ENCODE data around the gene SZRD1.

Gene SZRD1

GRCh38 chr1:16385659-16386453 lies 18.8 kb downstream of the SZRD1 start:
- H3K4me3 ChIP-seq (ENCODE audit: low read length), result no peak overlapping the region
- 82% methylated on average over 9 of the region's 9 CpGs for WGBS
- no peak overlapping the region for H3K9ac ChIP-seq (ENCODE audit: low read depth, low read length)
- peaks cover 16% of the 10 kb centered on the region for H3K4me1 ChIP-seq (ENCODE audit: insufficient read depth, low read length)
- H3K27ac ChIP-seq (ENCODE audit: low read depth, low read length), result no peak overlapping the region
- H3K9me3 ChIP-seq (ENCODE audit: insufficient read depth, low read depth, low read length), result no peaks in the 10 kb centered on the region
- H3K27me3 ChIP-seq (ENCODE audit: insufficient read depth, low read length), result no peaks in the 10 kb centered on the region
- H3K36me3 ChIP-seq (ENCODE audit: insufficient read depth, low read length), result 0 out of 2 replicates have a peak, but pooled peaks cover 3% of the 10 kb centered on the region

GRCh38 chr1:16386454-16387113 lies 19.5 kb downstream of the SZRD1 start:
- Histone ChIP-seq H3K36me3 (ENCODE audit: insufficient read depth, low read length) (0 out of 2 replicates have a peak, but pooled peaks cover 3% of the 10 kb centered on the region), H3K4me1 (ENCODE audit: insufficient read depth, low read length) (peaks cover 22% of the 10 kb centered on the region), H3K27ac (ENCODE audit: low read depth, low read length) (no peak overlapping the region), H3K9me3 (ENCODE audit: insufficient read depth, low read depth, low read length) (no peaks in the 10 kb centered on the region), H3K27me3 (ENCODE audit: insufficient read depth, low read length) (no peaks in the 10 kb centered on the region), H3K9ac (ENCODE audit: low read depth, low read length) (no peak overlapping the region), H3K4me3 (ENCODE audit: low read length) (no peak overlapping the region)
- WGBS, result 89% methylated on average over 5 of the region's 5 CpGs

DNA sequence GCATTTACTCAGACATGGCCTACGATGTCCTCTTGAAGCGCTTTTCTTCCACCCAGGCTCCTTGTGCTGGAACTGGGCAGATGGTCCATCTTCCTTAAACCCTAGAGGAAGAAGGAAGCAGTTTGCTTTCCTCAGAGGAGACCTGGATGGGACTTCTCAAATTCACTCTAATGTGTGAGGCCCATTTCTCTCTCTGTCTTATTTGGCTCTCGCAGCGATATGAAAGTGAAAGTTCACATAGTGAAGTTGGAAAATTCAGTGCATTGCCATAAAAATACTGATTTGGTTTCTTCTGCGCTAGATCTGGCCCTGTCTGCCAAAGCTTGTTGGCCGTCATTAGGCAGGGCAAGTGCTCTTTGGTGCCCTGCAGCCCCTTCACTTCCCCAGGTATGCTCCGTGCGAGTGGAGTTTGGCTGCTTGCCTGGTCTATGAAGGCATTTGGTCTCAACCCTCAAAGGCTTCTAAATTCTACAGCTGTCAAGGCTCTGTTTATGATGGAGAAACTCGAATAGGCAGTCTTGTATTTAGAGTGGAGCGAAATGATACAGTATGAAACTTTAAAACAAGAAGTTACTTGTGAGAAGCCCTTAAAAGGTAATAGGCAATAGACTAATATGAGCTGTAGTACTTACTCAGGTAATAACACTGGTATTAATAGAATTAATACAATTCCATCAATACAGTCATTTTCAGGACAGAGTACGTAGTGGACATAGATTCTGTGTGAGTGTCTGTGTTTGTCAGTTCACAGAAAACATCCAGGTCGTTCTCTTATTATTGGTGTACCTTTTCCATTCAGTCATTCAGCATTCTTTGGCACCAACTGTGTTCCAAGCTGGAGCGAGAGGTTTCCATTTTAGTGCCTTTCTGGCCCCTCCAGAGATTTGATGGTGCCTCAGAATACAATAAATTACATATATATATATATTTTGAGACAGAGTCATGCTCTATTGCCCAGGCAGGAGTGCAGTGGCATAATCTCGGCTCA lies 20.5 kb downstream of the SZRD1 start:
- Histone ChIP-seq H3K9ac (ENCODE audit: low read depth, low read length) (no peak overlapping the region), H3K36me3 (ENCODE audit: insufficient read depth, low read length) (0 out of 2 replicates have a peak, but pooled peaks cover 3% of the 10 kb centered on the region), H3K27ac (ENCODE audit: low read depth, low read length) (no peak overlapping the region), H3K9me3 (ENCODE audit: insufficient read depth, low read depth, low read length) (no peaks in the 10 kb centered on the region), H3K4me3 (ENCODE audit: low read length) (no peak overlapping the region), H3K4me1 (ENCODE audit: insufficient read depth, low read length) (peaks cover 27% of the 10 kb centered on the region), H3K27me3 (ENCODE audit: insufficient read depth, low read length) (no peaks in the 10 kb centered on the region)
- 96% methylated on average over 14 of the region's 14 CpGs for WGBS

- Histone ChIP-seq H3K9ac (ENCODE audit: low read depth, low read length) (no peak overlapping the region), H3K4me1 (ENCODE audit: insufficient read depth, low read length) (peaks cover 17% of the 10 kb centered on the region), H3K27me3 (ENCODE audit: insufficient read depth, low read length) (no peaks in the 10 kb centered on the region), H3K36me3 (ENCODE audit: insufficient read depth, low read length) (peaks cover 31% of the 10 kb centered on the region), H3K27ac (ENCODE audit: low read depth, low read length) (no peak overlapping the region), H3K9me3 (ENCODE audit: insufficient read depth, low read depth, low read length) (no peaks in the 10 kb centered on the region), H3K4me3 (ENCODE audit: low read length) (no peak overlapping the region)
- 89% methylated on average over 3 of the region's 3 CpGs for WGBS
These were observed 24.4 kb downstream of the SZRD1 start for GRCh38 chr1:16391411-16391810.

GRCh38 chr1:16392740-16393569 lies 25.9 kb downstream of the SZRD1 start:
- Histone ChIP-seq H3K9ac (ENCODE audit: low read depth, low read length) (no peak overlapping the region), H3K9me3 (ENCODE audit: insufficient read depth, low read depth, low read length) (no peaks in the 10 kb centered on the region), H3K4me1 (ENCODE audit: insufficient read depth, low read length) (peaks cover 17% of the 10 kb centered on the region), H3K36me3 (ENCODE audit: insufficient read depth, low read length) (peaks cover 38% of the 10 kb centered on the region), H3K27ac (ENCODE audit: low read depth, low read length) (peak overlapping the region; percentile 35; the same call in 1 of the 2 replicates), H3K4me3 (ENCODE audit: low read length) (no peak overlapping the region), H3K27me3 (ENCODE audit: insufficient read depth, low read length) (no peaks in the 10 kb centered on the region)
- WGBS, result 82% methylated on average over 21 of the region's 21 CpGs

- Histone ChIP-seq H3K36me3 (ENCODE audit: insufficient read depth, low read length) (peaks cover 46% of the 10 kb centered on the region), H3K4me1 (ENCODE audit: insufficient read depth, low read length) (peaks cover 17% of the 10 kb centered on the region), H3K4me3 (ENCODE audit: low read length) (no peak overlapping the region), H3K9ac (ENCODE audit: low read depth, low read length) (no peak overlapping the region), H3K9me3 (ENCODE audit: insufficient read depth, low read depth, low read length) (no peaks in the 10 kb centered on the region), H3K27me3 (ENCODE audit: insufficient read depth, low read length) (no peaks in the 10 kb centered on the region), H3K27ac (ENCODE audit: low read depth, low read length) (no peak overlapping the region)
- 94% methylated on average over 8 of the region's 10 CpGs for WGBS
These were observed 26.8 kb downstream of the SZRD1 start for GRCh38 chr1:16393570-16394521.

DNA sequence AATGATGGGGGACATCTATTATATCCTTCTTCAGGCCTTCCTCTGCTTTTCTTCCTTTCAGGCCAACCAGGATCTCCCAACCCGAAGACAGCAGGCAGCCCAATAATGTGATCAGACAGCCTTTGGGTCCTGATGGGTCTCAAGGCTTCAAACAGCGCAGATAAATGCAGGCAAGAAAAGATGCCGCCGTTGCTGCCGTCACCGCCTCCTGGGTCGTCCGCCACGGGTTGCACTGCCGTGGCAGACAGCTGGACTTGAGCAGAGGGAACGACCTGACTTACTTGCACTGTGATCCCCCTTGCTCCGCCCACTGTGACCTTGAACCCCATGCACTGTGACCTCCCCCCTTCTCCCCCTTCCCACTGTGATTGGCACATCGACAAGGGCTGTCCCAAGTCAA lies 27.9 kb downstream of the SZRD1 start:
- WGBS, result 93% methylated on average over 13 of the region's 13 CpGs
- Histone ChIP-seq H3K27me3 (ENCODE audit: insufficient read depth, low read length) (no peaks in the 10 kb centered on the region), H3K9me3 (ENCODE audit: insufficient read depth, low read depth, low read length) (no peaks in the 10 kb centered on the region), H3K9ac (ENCODE audit: low read depth, low read length) (no peak overlapping the region), H3K4me1 (ENCODE audit: insufficient read depth, low read length) (peaks cover 17% of the 10 kb centered on the region), H3K36me3 (ENCODE audit: insufficient read depth, low read length) (peaks cover 54% of the 10 kb centered on the region), H3K27ac (ENCODE audit: low read depth, low read length) (no peak overlapping the region), H3K4me3 (ENCODE audit: low read length) (no peak overlapping the region)

DNA sequence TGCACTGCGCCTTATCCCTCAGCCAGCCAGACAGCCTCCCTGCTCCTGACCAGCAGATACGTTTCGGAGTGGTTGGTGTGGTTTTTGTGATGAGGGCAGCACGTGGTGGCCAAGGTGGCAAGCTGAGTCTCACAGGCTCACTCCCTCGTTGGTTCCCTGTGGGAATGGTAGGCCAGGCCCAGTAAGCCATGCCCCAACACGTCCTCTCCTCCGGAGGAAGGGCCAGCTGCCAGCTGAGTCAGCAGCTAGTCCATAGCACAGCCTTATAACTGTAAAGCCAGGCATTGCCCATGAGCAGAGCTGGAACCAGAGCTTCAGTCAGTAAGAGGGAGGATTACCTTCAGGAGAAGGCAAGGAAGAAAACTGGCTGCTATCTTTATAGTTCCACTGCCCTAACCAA lies 29.5 kb downstream of the SZRD1 start:
- H3K9me3 ChIP-seq (ENCODE audit: insufficient read depth, low read depth, low read length), result no peaks in the 10 kb centered on the region
- no peak overlapping the region for H3K27ac ChIP-seq (ENCODE audit: low read depth, low read length)
- peaks cover 54% of the 10 kb centered on the region for H3K36me3 ChIP-seq (ENCODE audit: insufficient read depth, low read length)
- 93% methylated on average over 7 of the region's 7 CpGs for WGBS
- peaks cover 11% of the 10 kb centered on the region for H3K4me1 ChIP-seq (ENCODE audit: insufficient read depth, low read length)
- H3K9ac ChIP-seq (ENCODE audit: low read depth, low read length), result no peak overlapping the region
- no peak overlapping the region for H3K4me3 ChIP-seq (ENCODE audit: low read length)
- no peaks in the 10 kb centered on the region for H3K27me3 ChIP-seq (ENCODE audit: insufficient read depth, low read length)

DNA sequence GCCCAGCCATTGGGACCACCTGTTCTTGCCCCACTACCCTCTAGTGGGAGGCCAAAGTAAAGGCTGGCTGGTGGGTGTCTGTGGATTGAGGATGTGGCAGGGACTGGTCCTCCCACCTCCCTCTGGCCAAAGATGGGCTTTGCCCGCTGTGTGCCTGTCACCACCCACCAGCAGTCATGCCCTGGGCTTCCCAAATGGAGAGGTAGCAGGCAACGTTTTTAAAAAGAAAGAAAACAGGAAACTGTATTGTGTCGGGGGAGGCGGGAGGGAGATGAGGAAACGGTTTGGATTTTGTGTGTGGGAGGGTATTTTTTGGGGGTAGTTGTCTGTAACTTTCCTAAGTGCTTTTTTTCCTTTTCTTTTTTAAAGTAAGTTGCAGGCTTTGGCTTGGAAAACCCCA lies 30.1 kb downstream of the SZRD1 start:
- Histone ChIP-seq H3K27ac (ENCODE audit: low read depth, low read length) (no peak overlapping the region), H3K9ac (ENCODE audit: low read depth, low read length) (no peak overlapping the region), H3K4me1 (ENCODE audit: insufficient read depth, low read length) (peaks cover 10% of the 10 kb centered on the region), H3K9me3 (ENCODE audit: insufficient read depth, low read depth, low read length) (no peaks in the 10 kb centered on the region), H3K36me3 (ENCODE audit: insufficient read depth, low read length) (peaks cover 54% of the 10 kb centered on the region), H3K27me3 (ENCODE audit: insufficient read depth, low read length) (no peaks in the 10 kb centered on the region), H3K4me3 (ENCODE audit: low read length) (no peak overlapping the region)
- 90% methylated on average over 5 of the region's 5 CpGs for WGBS

Measured in HUES64 (cell line).